GM12878 (cell line): ENCODE measurements around the gene GTF3A. TPM values are rescaled to one million over a fixed set of nuclear protein-coding genes. Genes with fewer than 3 reads are reported as not detected.

Experiments used
- ATF7 ChIP-seq: fragments of 450-650 bp; IDR thresholded peaks from 2 replicates; pipeline ENCODE4 v1.6.1; 2016; ENCODE audit warnings: low read depth, mild to moderate bottlenecking
- BCL11A ChIP-seq: IDR thresholded peaks from 2 replicates; pipeline ENCODE4 v1.6.1; 2011; ENCODE audit warnings: low read depth, low read length
- CEBPB ChIP-seq, 2 experiments: fragments of 150-350 bp in 1 of 2; IDR thresholded peaks; 2 replicates each; pipeline ENCODE4 v1.6.1; 2012 to 2014; ENCODE audit warnings: low read depth in 2 of 2, low read length in 2 of 2, borderline replicate concordance in 1 of 2, inconsistent platforms in 1 of 2
- EED ChIP-seq: sonication (generic); IDR thresholded peaks from 2 replicates; pipeline ENCODE4 v1.6.1; 2016; ENCODE audit warnings: antibody characterized with exemption, low read depth
- EP300 ChIP-seq, 2 experiments: fragments of 150-350 bp in 1 of 2; IDR thresholded peaks; 2 replicates each; pipeline ENCODE4 v1.6.1; 2011 to 2012; ENCODE audit warnings: low read depth in 2 of 2, low read length in 2 of 2, borderline replicate concordance in 1 of 2, improper control_type of control experiment in 1 of 2, inconsistent platforms in 1 of 2; ENCODE audit not compliant: control insufficient read depth in 1 of 2
- IKZF2 ChIP-seq, 2 experiments: fragments of 450-650 bp; IDR thresholded peaks; 2 replicates each; pipeline ENCODE4 v1.6.1; 2017; ENCODE audit warnings: mild to moderate bottlenecking in 2 of 2, moderate library complexity in 2 of 2
- JUNB ChIP-seq: IDR thresholded peaks from 2 replicates; pipeline ENCODE4 v1.6.1; 2016; ENCODE audit warnings: antibody characterized with exemption, mild to moderate bottlenecking
- JUND ChIP-seq: IDR thresholded peaks from 2 replicates; pipeline ENCODE4 v1.6.1; 2012; ENCODE audit warnings: low read depth, mild to moderate bottlenecking, low read length, improper control_type of control experiment, moderate library complexity
- KDM1A ChIP-seq: fragments of 200-600 bp; sonication (generic); IDR thresholded peaks from 2 replicates; pipeline ENCODE4 v1.6.1; 2016; ENCODE audit warnings: borderline replicate concordance
- NFIC ChIP-seq: IDR thresholded peaks from 2 replicates; pipeline ENCODE4 v1.6.1; 2012; ENCODE audit warnings: low read depth, mild to moderate bottlenecking, inconsistent platforms, low read length, moderate library complexity
- NFYA ChIP-seq: IDR thresholded peaks from 2 replicates; pipeline ENCODE4 v1.6.1; 2011; ENCODE audit warnings: low read depth, mild to moderate bottlenecking, low read length, improper control_type of control experiment, borderline replicate concordance
- NR2F1 ChIP-seq: fragments of 450-650 bp; conservative IDR thresholded peaks from 2 replicates; pipeline ENCODE4 v1.6.1; 2017; ENCODE audit warnings: mild to moderate bottlenecking
- NRF1 ChIP-seq: conservative IDR thresholded peaks from 2 replicates; pipeline ENCODE4 v1.6.1; 2011; ENCODE audit warnings: mild to moderate bottlenecking, low read depth, low read length, improper control_type of control experiment
- PAX8 ChIP-seq: fragments of 450-650 bp; IDR thresholded peaks from 2 replicates; pipeline ENCODE4 v1.6.1; 2017; ENCODE audit warnings: mild to moderate bottlenecking, moderate library complexity
- POLR2AphosphoS5 ChIP-seq: IDR thresholded peaks from 2 replicates; pipeline ENCODE4 v1.6.1; 2011; ENCODE audit warnings: mild to moderate bottlenecking, low read length, inconsistent platforms
- SIN3A ChIP-seq: IDR thresholded peaks from 2 replicates; pipeline ENCODE4 v1.6.1; 2012; ENCODE audit warnings: low read depth, low read length, improper control_type of control experiment
- SMAD5 ChIP-seq: IDR thresholded peaks from 2 replicates; pipeline ENCODE4 v1.6.1; 2016; ENCODE audit warnings: antibody characterized with exemption, low read depth
- SPI1 ChIP-seq: IDR thresholded peaks from 2 replicates; pipeline ENCODE4 v1.6.1; 2011; ENCODE audit warnings: low read depth, mild to moderate bottlenecking, low read length, moderate library complexity, borderline replicate concordance; ENCODE audit not compliant: insufficient read depth
- SUPT20H ChIP-seq: IDR thresholded peaks from 2 replicates; pipeline ENCODE4 v1.6.1; 2011; ENCODE audit warnings: low read depth, mild to moderate bottlenecking, low read length, moderate library complexity, borderline replicate concordance; ENCODE audit not compliant: control insufficient read depth
- SUZ12 ChIP-seq: fragments of 200-600 bp; sonication (generic); IDR thresholded peaks from one replicate; pipeline ENCODE4 v1.6.1; 2018; ENCODE audit warnings: antibody characterized with exemption, mild to moderate bottlenecking; ENCODE audit not compliant: unreplicated experiment
- TBL1XR1 ChIP-seq: IDR thresholded peaks from 2 replicates; pipeline ENCODE4 v1.6.1; 2012; ENCODE audit warnings: low read depth, low read length, improper control_type of control experiment
- ZZZ3 ChIP-seq: IDR thresholded peaks from 2 replicates; pipeline ENCODE4 v1.6.1; 2011; ENCODE audit warnings: low read depth; ENCODE audit not compliant: control insufficient read depth, insufficient read length
- polyA plus RNA-seq, 11 experiments: library from polyadenylated mRNA; depleted of rRNA in 4 of 11; unstranded in 6 of 11; stranded (reverse) in 5 of 11; fragments of >200 nt; fragmentation: Nextera tagmentation in 4 of 11; fragmentation: Illumina TruSeq in 1 of 11; extraction: Ambion mirVana in 4 of 11; extraction: Trizol in 1 of 11; gene quantifications; 1 replicate in 1 of 11; 2 replicates in 10 of 11; pipeline versions ENCODE4 v1.2.1 to v1.2.3, GENCODE V29; 2011 to 2016; ENCODE audit warnings: inconsistent platforms in 2 of 11, missing spikeins in 2 of 11, low read depth in 1 of 11
- total RNA-seq, 4 experiments: library from RNA; depleted of rRNA in 3 of 4; stranded (reverse); fragments of >200 nt in 3 of 4; fragmentation: Illumina TruSeq in 1 of 4; extraction: Trizol in 1 of 4; gene quantifications; 2 replicates each; pipeline versions ENCODE4 v1.2.1 to v1.2.3, GENCODE V29; 2013 to 2021
- TF ChIP-seq, protein P1 (sequence below): fragments of 450-650 bp; IDR thresholded peaks from 2 replicates; pipeline ENCODE4 v1.6.1; 2017; ENCODE audit warnings: mild to moderate bottlenecking, moderate library complexity
- TF ChIP-seq, protein P2 (sequence below): IDR thresholded peaks from 2 replicates; pipeline ENCODE4 v1.6.1; 2012; ENCODE audit warnings: low read depth, low read length, improper control_type of control experiment
- TF ChIP-seq, protein P3 (sequence below), 3 experiments: IDR thresholded peaks in 2 of 3; conservative IDR thresholded peaks in 1 of 3; 2 replicates each; pipeline ENCODE4 v1.5.1; 2011; ENCODE audit warnings: low read depth in 3 of 3, low read length in 3 of 3, mild to moderate bottlenecking in 3 of 3, control low read depth in 2 of 3, moderate library complexity in 2 of 3, inconsistent platforms in 1 of 3, mixed read lengths in 1 of 3; ENCODE audit not compliant: control insufficient read depth in 2 of 3, insufficient read depth in 1 of 3; ENCODE audit errors: extremely low read depth in 1 of 3

GTF3A gene
- total and polyA plus RNA-seq, 10 of the 15 experiments (the other 5 are each of a cell fraction or from before 2014, with no cell fraction given): 74.2 to 524 (median 216) TPM

DNA sequence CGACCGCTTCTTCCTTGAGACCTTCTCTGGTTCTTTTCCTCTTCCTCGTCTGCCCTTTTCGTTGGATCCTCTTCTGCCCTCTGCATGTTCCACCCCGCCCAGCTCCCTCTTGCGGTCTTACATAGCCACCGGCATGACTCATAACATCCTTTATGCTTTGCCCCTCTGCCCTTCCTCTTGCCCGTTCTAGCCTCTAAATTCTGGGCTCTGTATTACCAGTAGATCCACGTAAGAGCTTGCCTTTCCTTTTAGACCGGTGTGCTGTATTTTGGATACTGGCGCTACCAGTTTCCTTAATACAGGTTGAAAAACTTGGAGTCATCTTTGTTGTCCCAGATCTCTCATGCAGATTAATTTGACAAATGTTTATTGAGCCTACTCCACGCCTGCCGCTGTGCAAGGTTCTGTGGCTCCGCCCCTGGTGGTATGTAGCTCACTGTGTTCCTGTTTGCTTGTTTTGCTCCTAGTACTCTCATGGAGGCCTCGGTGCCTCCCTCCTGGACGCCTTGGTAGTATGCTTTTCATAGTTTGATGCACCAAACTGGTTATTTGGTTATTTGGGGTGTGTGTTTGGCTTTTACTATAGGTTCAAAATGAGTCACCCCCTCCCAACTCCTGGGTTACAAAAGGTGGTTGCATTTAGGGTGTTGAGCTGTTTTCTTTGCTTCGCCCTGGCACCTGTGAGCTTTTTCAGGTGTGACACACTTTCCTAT lies 1.7 kb downstream of the GTF3A start (continued):
- TF ChIP-seq, protein P1, sequence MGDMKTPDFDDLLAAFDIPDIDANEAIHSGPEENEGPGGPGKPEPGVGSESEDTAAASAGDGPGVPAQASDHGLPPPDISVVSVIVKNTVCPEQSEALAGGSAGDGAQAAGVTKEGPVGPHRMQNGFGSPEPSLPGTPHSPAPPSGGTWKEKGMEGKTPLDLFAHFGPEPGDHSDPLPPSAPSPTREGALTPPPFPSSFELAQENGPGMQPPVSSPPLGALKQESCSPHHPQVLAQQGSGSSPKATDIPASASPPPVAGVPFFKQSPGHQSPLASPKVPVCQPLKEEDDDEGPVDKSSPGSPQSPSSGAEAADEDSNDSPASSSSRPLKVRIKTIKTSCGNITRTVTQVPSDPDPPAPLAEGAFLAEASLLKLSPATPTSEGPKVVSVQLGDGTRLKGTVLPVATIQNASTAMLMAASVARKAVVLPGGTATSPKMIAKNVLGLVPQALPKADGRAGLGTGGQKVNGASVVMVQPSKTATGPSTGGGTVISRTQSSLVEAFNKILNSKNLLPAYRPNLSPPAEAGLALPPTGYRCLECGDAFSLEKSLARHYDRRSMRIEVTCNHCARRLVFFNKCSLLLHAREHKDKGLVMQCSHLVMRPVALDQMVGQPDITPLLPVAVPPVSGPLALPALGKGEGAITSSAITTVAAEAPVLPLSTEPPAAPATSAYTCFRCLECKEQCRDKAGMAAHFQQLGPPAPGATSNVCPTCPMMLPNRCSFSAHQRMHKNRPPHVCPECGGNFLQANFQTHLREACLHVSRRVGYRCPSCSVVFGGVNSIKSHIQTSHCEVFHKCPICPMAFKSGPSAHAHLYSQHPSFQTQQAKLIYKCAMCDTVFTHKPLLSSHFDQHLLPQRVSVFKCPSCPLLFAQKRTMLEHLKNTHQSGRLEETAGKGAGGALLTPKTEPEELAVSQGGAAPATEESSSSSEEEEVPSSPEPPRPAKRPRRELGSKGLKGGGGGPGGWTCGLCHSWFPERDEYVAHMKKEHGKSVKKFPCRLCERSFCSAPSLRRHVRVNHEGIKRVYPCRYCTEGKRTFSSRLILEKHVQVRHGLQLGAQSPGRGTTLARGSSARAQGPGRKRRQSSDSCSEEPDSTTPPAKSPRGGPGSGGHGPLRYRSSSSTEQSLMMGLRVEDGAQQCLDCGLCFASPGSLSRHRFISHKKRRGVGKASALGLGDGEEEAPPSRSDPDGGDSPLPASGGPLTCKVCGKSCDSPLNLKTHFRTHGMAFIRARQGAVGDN: no peak
- peak; percentile 66 for TF ChIP-seq JUNB
- no peak for TF ChIP-seq PAX8
- TF ChIP-seq, protein P2, sequence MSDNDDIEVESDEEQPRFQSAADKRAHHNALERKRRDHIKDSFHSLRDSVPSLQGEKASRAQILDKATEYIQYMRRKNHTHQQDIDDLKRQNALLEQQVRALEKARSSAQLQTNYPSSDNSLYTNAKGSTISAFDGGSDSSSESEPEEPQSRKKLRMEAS: 0 out of 2 replicates have a peak, but pooled peaks have one; percentile 7
- TF ChIP-seq ZZZ3: no peak
- 0 out of 2 replicates have a peak, but pooled peaks have one; percentile 4 for TF ChIP-seq POLR2AphosphoS5
- peak; percentile 78 to 85 for TF ChIP-seq IKZF2 (IDR thresholded peaks at IDR 0.05)
- TF ChIP-seq, protein P3, sequence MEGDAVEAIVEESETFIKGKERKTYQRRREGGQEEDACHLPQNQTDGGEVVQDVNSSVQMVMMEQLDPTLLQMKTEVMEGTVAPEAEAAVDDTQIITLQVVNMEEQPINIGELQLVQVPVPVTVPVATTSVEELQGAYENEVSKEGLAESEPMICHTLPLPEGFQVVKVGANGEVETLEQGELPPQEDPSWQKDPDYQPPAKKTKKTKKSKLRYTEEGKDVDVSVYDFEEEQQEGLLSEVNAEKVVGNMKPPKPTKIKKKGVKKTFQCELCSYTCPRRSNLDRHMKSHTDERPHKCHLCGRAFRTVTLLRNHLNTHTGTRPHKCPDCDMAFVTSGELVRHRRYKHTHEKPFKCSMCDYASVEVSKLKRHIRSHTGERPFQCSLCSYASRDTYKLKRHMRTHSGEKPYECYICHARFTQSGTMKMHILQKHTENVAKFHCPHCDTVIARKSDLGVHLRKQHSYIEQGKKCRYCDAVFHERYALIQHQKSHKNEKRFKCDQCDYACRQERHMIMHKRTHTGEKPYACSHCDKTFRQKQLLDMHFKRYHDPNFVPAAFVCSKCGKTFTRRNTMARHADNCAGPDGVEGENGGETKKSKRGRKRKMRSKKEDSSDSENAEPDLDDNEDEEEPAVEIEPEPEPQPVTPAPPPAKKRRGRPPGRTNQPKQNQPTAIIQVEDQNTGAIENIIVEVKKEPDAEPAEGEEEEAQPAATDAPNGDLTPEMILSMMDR (IDR thresholded peaks at IDR 0.05 in 2 of 3, conservative IDR thresholded peaks at IDR 0.05 in 1 of 3; ENCODE audit: control insufficient read depth in 2 of 3, extremely low read depth in 1 of 3, insufficient read depth in 1 of 3, low read depth in 3 of 3, low read length in 3 of 3): peak in 2 of 3 experiments; percentile 18 to 31; a peak in 2 of 6 replicates
- TF ChIP-seq SPI1: peak; percentile 30; the same call in 1 of the 2 replicates
- TF ChIP-seq ATF7: peak; percentile 66
- TF ChIP-seq EP300 (IDR thresholded peaks at IDR 0.05; ENCODE audit: borderline replicate concordance in 1 of 2, control insufficient read depth in 1 of 2, low read depth in 2 of 2, low read length in 2 of 2): no peak
- no peak for TF ChIP-seq KDM1A
- TF ChIP-seq JUND: peak; percentile 76
- no peak for TF ChIP-seq SUZ12
- TF ChIP-seq NRF1: no peak
- TF ChIP-seq NFYA: no peak
- no peak; the same call in 1 of the 2 replicates for TF ChIP-seq TBL1XR1
- TF ChIP-seq SUPT20H: no peak
- peak; percentile 73; the same call in 1 of the 2 replicates for TF ChIP-seq SIN3A
- peak; percentile 77; the same call in 1 of the 2 replicates for TF ChIP-seq EED
- peak; percentile 20; the same call in 1 of the 2 replicates for TF ChIP-seq NFIC
- TF ChIP-seq SMAD5: 0 out of 2 replicates have a peak, but pooled peaks have one; percentile 33
- peak; percentile 88 for TF ChIP-seq NR2F1
- no peak for TF ChIP-seq BCL11A
- no peak for TF ChIP-seq CEBPB (IDR thresholded peaks at IDR 0.05; ENCODE audit: borderline replicate concordance in 1 of 2, low read depth in 2 of 2, low read length in 2 of 2)
